Retinal pigment epithelial cell (primary cell): ENCODE measurements around the gene FAM20B.

Source experiments
- DNase-seq: peaks from one replicate; pipeline ENCODE4 v3.0.0-alpha.2; 2010; ENCODE audit warnings: low read depth
- H3K4me3 ChIP-seq: 2 replicates; pipeline ENCODE4 v1.5.1; 2011; ENCODE audit warnings: mild to moderate bottlenecking, low read length, control low read depth, moderate library complexity
- CTCF ChIP-seq: conservative IDR thresholded peaks from 2 replicates; pipeline ENCODE4 v1.5.1; 2011; ENCODE audit warnings: low read depth, low read length, control low read depth, inconsistent platforms

FAM20B gene

GRCh38 chr1:179023946-179024650 is 1.6 kb upstream of the FAM20B start:
- no peak overlapping the region for H3K4me3 ChIP-seq
- no peak for DNase-seq
- TF ChIP-seq CTCF = no peak

GRCh38 chr1:179025975-179026812 is 500 bp downstream of the FAM20B start:
- no peak for TF ChIP-seq CTCF
- H3K4me3 ChIP-seq = peak overlapping the region; percentile 78
- no peak for DNase-seq

GRCh38 chr1:179026813-179027669 is 1.3 kb downstream of the FAM20B start:
- peak overlapping the region; percentile 78 for H3K4me3 ChIP-seq
- no peak for DNase-seq
- no peak for TF ChIP-seq CTCF

GRCh38 chr1:179029321-179029759 is 3.6 kb downstream of the FAM20B start:
- TF ChIP-seq CTCF = no peak
- H3K4me3 ChIP-seq = no peak overlapping the region
- no peak for DNase-seq

- DNase-seq = no peak
- TF ChIP-seq CTCF = no peak
- no peak overlapping the region for H3K4me3 ChIP-seq
Measured at GRCh38 chr1:179030130-179030529, 4.4 kb downstream of the FAM20B start.

GRCh38 chr1:179030683-179031082 is 5.0 kb downstream of the FAM20B start:
- DNase-seq = no peak
- no peak overlapping the region for H3K4me3 ChIP-seq
- TF ChIP-seq CTCF = no peak
